ENCODE data around the gene ACOT8. TPM values are rescaled to one million over a fixed set of nuclear protein-coding genes. Genes with fewer than 3 reads are reported as not detected.

ACOT8 gene
- total RNA-seq, 4 donors from 2014 or later = 32.3 to 66.2 (median 41.4) TPM

DNA sequence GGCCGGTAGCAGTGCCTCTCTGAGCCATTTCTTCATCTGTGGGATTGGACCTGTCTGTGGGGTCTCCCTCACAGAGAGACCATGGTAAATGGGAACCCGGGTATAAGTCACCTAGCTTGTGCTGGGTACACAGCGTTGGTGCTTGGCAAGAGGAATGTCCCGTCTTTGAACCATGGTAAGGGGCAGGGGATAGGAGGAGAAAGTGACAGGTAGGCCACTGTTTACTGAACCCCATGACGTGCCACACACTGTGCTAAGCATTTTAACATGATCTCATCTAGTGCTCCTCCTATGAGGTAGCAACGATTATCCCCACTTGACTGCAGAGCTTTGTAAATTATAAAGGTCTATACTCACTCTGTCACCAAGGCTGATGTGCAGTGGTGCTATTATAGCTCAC lies 29.5 kb downstream of the ACOT8 start:
- peak overlapping the region in 2 of 4 donors; percentile 43 to 63 for H3K4me3 ChIP-seq
- peaks cover 62 to 65% of the 10 kb centered on the region in 2 donors for H3K4me1 ChIP-seq
- in situ Hi-C loops (cut with MboI; ENCODE audit: low sequenced_read_pairs in 4 of 4) = loop anchor here in 1 of 4 donors (10.0 kb wide), 1 partner anchor 117 kb away; no protein-coding TSS in a partner anchor

DNA sequence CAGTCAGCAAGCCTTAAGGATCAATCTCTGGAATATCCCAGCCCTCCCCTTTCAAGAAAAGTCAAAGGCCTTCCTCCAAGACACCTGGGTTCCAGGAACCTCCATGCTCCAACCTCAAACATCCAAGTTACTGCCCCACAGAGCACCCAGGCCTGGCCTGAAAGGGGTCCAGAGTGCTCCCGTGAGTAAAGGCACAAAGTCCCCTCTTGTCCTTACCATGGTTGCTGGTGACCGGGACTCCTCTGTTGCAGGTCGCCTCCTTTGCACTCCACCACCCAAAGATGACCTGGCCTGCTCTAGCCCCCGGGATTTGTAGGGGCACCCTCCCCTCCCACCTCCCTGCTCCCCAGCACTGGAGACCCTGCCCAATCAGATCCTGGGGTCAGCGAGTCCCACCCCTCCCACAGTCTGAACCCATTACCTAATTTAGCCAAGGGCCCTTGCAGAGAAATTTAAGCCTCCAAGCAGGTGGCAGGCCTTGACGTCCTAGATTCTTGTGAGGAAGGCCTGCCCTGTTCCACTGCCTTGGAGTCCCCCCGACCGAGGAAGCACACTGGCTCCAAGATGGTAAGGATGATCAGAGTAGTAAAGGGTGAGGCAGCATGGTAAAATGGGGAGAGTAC lies 30.1 kb downstream of the ACOT8 start, which contains the start of gene TNNC2:
TSS of gene TNNC2 (minus strand) at position 283 of the 623 bp plus-strand sequence. CDS start at position 219, 64 bp downstream.
- peak; percentile 30 to 38 for ATAC-seq

More for the DNA sequence above, 29.5 kb downstream of the ACOT8 start:
- Histone ChIP-seq H3K27ac (peak overlapping the region; percentile 95 to 97 (median 96)), H3K9me3 (no peaks in the 10 kb centered on the region), H3K27me3 (no peaks in the 10 kb centered on the region), H3K36me3 (peaks cover 0 to 5% of the 10 kb centered on the region in 2 donors)
- intact Hi-C loops (cut with DNase I; ENCODE audit: low total_unique reads) = loop anchor here (2.0 kb wide), 3 partner anchors 31 to 143 kb away; partner anchors contain the start of gene PCIF1
- DNase-seq (no peak), ATAC-seq (no peak)
- no peak for TF ChIP-seq POLR2A (IDR thresholded peaks at IDR 0.05)
- TF ChIP-seq, protein P1, sequence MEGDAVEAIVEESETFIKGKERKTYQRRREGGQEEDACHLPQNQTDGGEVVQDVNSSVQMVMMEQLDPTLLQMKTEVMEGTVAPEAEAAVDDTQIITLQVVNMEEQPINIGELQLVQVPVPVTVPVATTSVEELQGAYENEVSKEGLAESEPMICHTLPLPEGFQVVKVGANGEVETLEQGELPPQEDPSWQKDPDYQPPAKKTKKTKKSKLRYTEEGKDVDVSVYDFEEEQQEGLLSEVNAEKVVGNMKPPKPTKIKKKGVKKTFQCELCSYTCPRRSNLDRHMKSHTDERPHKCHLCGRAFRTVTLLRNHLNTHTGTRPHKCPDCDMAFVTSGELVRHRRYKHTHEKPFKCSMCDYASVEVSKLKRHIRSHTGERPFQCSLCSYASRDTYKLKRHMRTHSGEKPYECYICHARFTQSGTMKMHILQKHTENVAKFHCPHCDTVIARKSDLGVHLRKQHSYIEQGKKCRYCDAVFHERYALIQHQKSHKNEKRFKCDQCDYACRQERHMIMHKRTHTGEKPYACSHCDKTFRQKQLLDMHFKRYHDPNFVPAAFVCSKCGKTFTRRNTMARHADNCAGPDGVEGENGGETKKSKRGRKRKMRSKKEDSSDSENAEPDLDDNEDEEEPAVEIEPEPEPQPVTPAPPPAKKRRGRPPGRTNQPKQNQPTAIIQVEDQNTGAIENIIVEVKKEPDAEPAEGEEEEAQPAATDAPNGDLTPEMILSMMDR (IDR thresholded peaks at IDR 0.05 in 4 of 5, conservative IDR thresholded peaks at IDR 0.05 in 1 of 5) = no peak

DNA sequence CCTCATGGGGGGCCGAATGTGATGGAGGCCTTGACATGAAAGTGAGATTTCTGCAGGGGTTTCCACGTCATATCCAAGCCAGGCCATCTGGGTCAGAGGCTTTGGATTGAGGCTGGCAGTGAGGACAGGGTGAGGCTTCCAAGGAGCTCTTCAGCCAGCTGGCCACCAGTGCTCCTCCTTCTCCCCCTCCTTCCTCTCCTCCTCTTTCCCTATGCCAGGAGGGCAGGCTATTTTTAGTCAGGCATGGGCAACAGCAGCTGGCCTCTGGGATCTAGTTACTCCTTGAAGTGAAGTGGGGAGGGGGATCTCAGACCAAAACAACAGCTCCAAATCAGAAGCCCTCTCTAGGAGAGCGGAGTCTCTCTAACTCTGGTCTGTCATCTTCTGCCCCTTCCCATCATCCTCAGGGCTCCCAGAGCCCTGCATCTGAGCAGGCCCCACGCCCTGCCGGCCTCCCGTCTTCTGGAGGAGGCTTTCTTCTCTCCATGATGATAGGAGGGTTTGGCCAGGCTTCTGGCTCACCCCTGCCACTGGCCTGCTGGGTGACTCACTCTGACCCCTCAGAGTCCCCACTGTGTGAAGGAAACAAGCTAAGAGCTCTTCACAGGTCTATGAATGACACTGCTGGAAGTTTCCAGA lies 30.7 kb downstream of the ACOT8 start:
- ATAC-seq = peak; percentile 63 to 79
- in situ Hi-C loops (cut with MboI; ENCODE audit: low sequenced_read_pairs in 4 of 4) (loop anchor here in 1 of 4 donors (10.0 kb wide), 1 partner anchor 118 kb away; no protein-coding TSS in a partner anchor), intact Hi-C loops (cut with DNase I; ENCODE audit: low total_unique reads) (loop anchor here (2.0 kb wide), 3 partner anchors 30 to 144 kb away; partner anchors contain the start of gene PCIF1)
- peaks cover 0 to 5% of the 10 kb centered on the region in 2 donors for H3K36me3 ChIP-seq
- TF ChIP-seq POLR2A (IDR thresholded peaks at IDR 0.05) = peak; percentile 24 to 37
- TF ChIP-seq, protein P1 (IDR thresholded peaks at IDR 0.05 in 4 of 5, conservative IDR thresholded peaks at IDR 0.05 in 1 of 5) = no peak
- peaks cover 57 to 60% of the 10 kb centered on the region in 2 donors for H3K4me1 ChIP-seq
- H3K27me3 ChIP-seq = no peaks in the 10 kb centered on the region
- peak overlapping the region; percentile 28 to 63 (median 46) for H3K4me3 ChIP-seq
- peak overlapping the region; percentile 95 to 97 (median 96) for H3K27ac ChIP-seq
- DNase-seq = peak; percentile 87 to 91
- no peaks in the 10 kb centered on the region for H3K9me3 ChIP-seq

More for the DNA sequence above, 30.1 kb downstream of the ACOT8 start, which contains the start of gene TNNC2:
- no peaks in the 10 kb centered on the region for H3K9me3 ChIP-seq
- peak within 1 kb of the TSS; percentile 95 to 97 (median 96) for H3K27ac ChIP-seq
- H3K4me3 ChIP-seq = peak within 1 kb of the TSS; percentile 28 to 63 (median 46)
- peaks cover 0 to 5% of the 10 kb centered on the region in 2 donors for H3K36me3 ChIP-seq
- in situ Hi-C loops (cut with MboI; ENCODE audit: low sequenced_read_pairs in 4 of 4) = loop anchor here in 1 of 4 donors (10.0 kb wide), 1 partner anchor 118 kb away; no protein-coding TSS in a partner anchor
- intact Hi-C loops (cut with DNase I; ENCODE audit: low total_unique reads) = loop anchor here (2.0 kb wide), 3 partner anchors 30 to 144 kb away; partner anchors contain the start of gene PCIF1
- H3K4me1 ChIP-seq = peaks cover 61 to 63% of the 10 kb centered on the region in 2 donors
- peak in 1 of 2 donors; percentile 81 for TF ChIP-seq POLR2A (IDR thresholded peaks at IDR 0.05)
- TF ChIP-seq, protein P1 (IDR thresholded peaks at IDR 0.05 in 4 of 5, conservative IDR thresholded peaks at IDR 0.05 in 1 of 5) = no peak
- peak; percentile 45 to 84 for DNase-seq
- H3K27me3 ChIP-seq = no peaks in the 10 kb centered on the region

DNA sequence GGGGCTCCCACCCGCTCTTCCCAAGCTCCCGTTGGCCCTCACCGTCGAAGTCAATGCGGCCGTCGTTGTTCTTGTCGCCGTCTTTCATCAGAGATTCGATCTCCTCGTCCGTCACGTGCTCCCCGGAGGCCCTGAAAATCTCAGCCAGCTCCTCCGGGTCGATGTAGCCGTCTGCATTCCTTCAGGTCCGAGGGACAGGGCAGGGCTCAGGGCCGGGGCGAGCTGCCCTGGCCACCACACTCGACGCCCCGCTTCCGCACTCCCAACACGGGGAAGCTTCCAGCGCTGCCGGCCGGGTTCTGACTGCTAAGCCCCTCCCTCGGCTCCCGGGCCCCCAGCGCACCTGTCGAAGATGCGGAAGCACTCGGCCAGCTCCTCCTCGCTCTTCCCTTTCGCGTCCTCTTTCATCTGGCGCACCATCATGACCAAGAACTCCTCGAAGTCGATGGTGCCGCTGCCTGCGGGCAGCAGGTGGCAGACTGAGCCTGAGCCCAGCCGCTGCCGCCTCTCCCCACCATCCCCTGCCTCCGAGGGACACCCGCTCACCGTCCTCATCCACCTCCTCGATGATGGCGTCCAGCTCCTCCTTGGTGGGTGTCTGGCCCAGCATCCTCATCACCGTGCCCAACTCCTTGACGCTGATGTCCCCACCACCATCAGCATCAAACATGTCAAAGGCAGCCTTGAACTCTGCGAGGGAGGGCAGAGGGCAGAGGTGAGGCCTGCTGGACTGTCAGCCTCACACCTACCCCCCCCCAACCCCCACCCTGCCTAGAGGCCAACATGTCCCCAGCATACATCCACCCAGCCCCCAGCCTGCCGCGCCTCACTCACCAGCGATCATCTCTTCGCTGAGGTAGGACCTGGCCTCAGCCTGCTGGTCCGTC lies 33.0 kb downstream of the ACOT8 start:
- Histone ChIP-seq H3K4me1 (peaks cover 55 to 60% of the 10 kb centered on the region in 2 donors), H3K36me3 (peaks cover 0 to 5% of the 10 kb centered on the region in 2 donors), H3K27ac (peak overlapping the region; percentile 95 to 97 (median 96)), H3K27me3 (no peaks in the 10 kb centered on the region), H3K9me3 (no peaks in the 10 kb centered on the region), H3K4me3 (peak overlapping the region; percentile 27 to 63 (median 46))
- in situ Hi-C loops (cut with MboI; ENCODE audit: low sequenced_read_pairs in 4 of 4) (loop anchor here in 3 of 4 donors (10.0 to 25.0 kb wide), 3 partner anchors 121 to 263 kb away; partner anchors contain the start of genes NCOA5 (in 3 of the 3) and ZNF335 (in 1 of the 3)), intact Hi-C loops (cut with DNase I; ENCODE audit: low total_unique reads) (loop anchor here (1.0 kb wide), 2 partner anchors 57 to 67 kb away; partner anchors contain the start of genes CTSA, NEURL2 and ZSWIM1)
- ATAC-seq = peak in 1 of 2 donors; percentile 9
- TF ChIP-seq, protein P1 (IDR thresholded peaks at IDR 0.05 in 4 of 5, conservative IDR thresholded peaks at IDR 0.05 in 1 of 5) = peak; percentile 23 to 68 (median 59)
- TF ChIP-seq POLR2A (IDR thresholded peaks at IDR 0.05) = no peak
- DNase-seq = peak; percentile 50 to 74
